Right atrium auricular region (tissue), 2 donors: ENCODE data around the gene FBXO8. TPM values are rescaled to one million over a fixed set of nuclear protein-coding genes. Genes with fewer than 3 reads are reported as not detected.
A peak's percentile ranks its signal among the peaks of the same experiment; 100 is the strongest.

ENCODE experiments used
- DNase-seq: peaks from one replicate; pipeline ENCODE4 v3.0.0-alpha.2; 2019; ENCODE audit warnings: low spot score
- H3K27ac ChIP-seq, 2 donors: fragments of 200-600 bp; sonication (generic); 1 replicate in 1 of 2; 2 replicates in 1 of 2; pipeline ENCODE4 v1.5.1; 2016 to 2019
- H3K27me3 ChIP-seq, 2 donors: fragments of 200-600 bp; sonication (generic); one replicate each; pipeline versions ENCODE4 v1.5.1 to v1.6.0; 2017 to 2019
- H3K36me3 ChIP-seq: fragments of 200-600 bp; sonication (generic); one replicate; pipeline ENCODE4 v1.5.1; 2016
- H3K4me1 ChIP-seq, 2 donors: fragments of 200-600 bp; sonication (generic); one replicate each; pipeline versions ENCODE4 v1.5.1 to v1.6.0; 2017 to 2019
- H3K4me3 ChIP-seq, 2 donors: fragments of 200-600 bp; sonication (generic); 1 replicate in 1 of 2; 2 replicates in 1 of 2; pipeline ENCODE4 v1.5.1; 2017 to 2019; ENCODE audit warnings: mild to moderate bottlenecking in 1 of 2, moderate library complexity in 1 of 2
- H3K9me3 ChIP-seq, 2 donors: fragments of 200-600 bp; sonication (generic); one replicate each; pipeline ENCODE4 v1.5.1; 2019
- CTCF ChIP-seq, 2 donors: fragments of 200-600 bp; sonication (generic); IDR thresholded peaks; one replicate each; pipeline ENCODE4 v1.5.1; 2019; ENCODE audit warnings: antibody characterized with exemption in 2 of 2
- total RNA-seq, 2 donors: library from RNA; depleted of rRNA; stranded (reverse); fragments of >200 nt; gene quantifications; one replicate each; pipeline ENCODE4 v1.1.0, GENCODE V29; 2016

Gene FBXO8
- total RNA-seq, 2 donors from 2014 or later = 26.3 to 28.0 TPM

GRCh38 chr4:174252412-174252811 is 31.1 kb downstream of the FBXO8 start:
- TF ChIP-seq CTCF (IDR thresholded peaks at IDR 0.05) = no peak
- Histone ChIP-seq H3K4me1 (peaks cover 0 to 29% of the 10 kb centered on the region in 2 donors), H3K9me3 (no peaks in the 10 kb centered on the region), H3K36me3 (no peaks in the 10 kb centered on the region), H3K27me3 (no peaks in the 10 kb centered on the region), H3K4me3 (no peak overlapping the region), H3K27ac (no peak overlapping the region)
- no peak for DNase-seq

- DNase-seq = no peak
- Histone ChIP-seq H3K27ac (peak overlapping the region in 1 of 2 donors; percentile 5), H3K27me3 (no peaks in the 10 kb centered on the region), H3K36me3 (no peaks in the 10 kb centered on the region), H3K4me3 (no peak overlapping the region), H3K4me1 (peaks cover 0 to 13% of the 10 kb centered on the region in 2 donors), H3K9me3 (no peaks in the 10 kb centered on the region)
- no peak for TF ChIP-seq CTCF (IDR thresholded peaks at IDR 0.05)
Measured at GRCh38 chr4:174248407-174248806, 35.1 kb downstream of the FBXO8 start.

- Histone ChIP-seq H3K4me1 (peaks cover 0 to 13% of the 10 kb centered on the region in 2 donors), H3K27me3 (no peaks in the 10 kb centered on the region), H3K4me3 (no peak overlapping the region), H3K27ac (no peak overlapping the region), H3K36me3 (no peaks in the 10 kb centered on the region), H3K9me3 (no peaks in the 10 kb centered on the region)
- no peak for TF ChIP-seq CTCF (IDR thresholded peaks at IDR 0.05)
- no peak for DNase-seq
Measured at GRCh38 chr4:174245714-174246113, 37.8 kb downstream of the FBXO8 start.

GRCh38 chr4:174244441-174244840 is 39.0 kb downstream of the FBXO8 start:
- Histone ChIP-seq H3K4me3 (no peak overlapping the region), H3K27ac (no peak overlapping the region), H3K9me3 (no peaks in the 10 kb centered on the region), H3K4me1 (peaks cover 0 to 13% of the 10 kb centered on the region in 2 donors), H3K36me3 (no peaks in the 10 kb centered on the region), H3K27me3 (no peaks in the 10 kb centered on the region)
- TF ChIP-seq CTCF (IDR thresholded peaks at IDR 0.05) = no peak
- DNase-seq = no peak

- H3K36me3 ChIP-seq = peaks cover 13% of the 10 kb centered on the region
- no peaks in the 10 kb centered on the region for H3K4me1 ChIP-seq
- TF ChIP-seq CTCF (IDR thresholded peaks at IDR 0.05) = no peak
- no peaks in the 10 kb centered on the region for H3K27me3 ChIP-seq
- H3K27ac ChIP-seq = no peak overlapping the region
- H3K9me3 ChIP-seq = no peaks in the 10 kb centered on the region
- H3K4me3 ChIP-seq = no peak overlapping the region
- DNase-seq = no peak
Measured at GRCh38 chr4:174241162-174241561, 42.3 kb downstream of the FBXO8 start.

- Histone ChIP-seq H3K27me3 (no peaks in the 10 kb centered on the region), H3K27ac (no peak overlapping the region), H3K4me1 (no peaks in the 10 kb centered on the region), H3K4me3 (no peak overlapping the region), H3K36me3 (peaks cover 13% of the 10 kb centered on the region), H3K9me3 (no peaks in the 10 kb centered on the region)
- no peak for TF ChIP-seq CTCF (IDR thresholded peaks at IDR 0.05)
- no peak for DNase-seq
Measured at GRCh38 chr4:174236359-174236758, 47.1 kb downstream of the FBXO8 start.
